HEK293T (cell line): ENCODE data around the gene UBALD2.

ENCODE experiments used
- CTCF ChIA-PET: fragments of 350-600 bp; formaldehyde crosslinking; extraction: SDS; loops from one replicate; lab custom pipeline; 2021; ENCODE audit warnings: antibody characterized with exemption, inconsistent platforms; lab: Yijun Ruan, JAX
- POLR2A ChIA-PET: fragments of 350-600 bp; formaldehyde crosslinking; extraction: SDS; loops from one replicate; lab custom pipeline; 2020; ENCODE audit warnings: antibody characterized with exemption, inconsistent platforms; lab: Yijun Ruan, JAX
- DNase-seq: peaks from one replicate; pipeline ENCODE4 v3.0.0; 2012; ENCODE audit warnings: mixed read lengths; ENCODE audit errors: extremely low spot score
- ARNT ChIP-seq: fragments of 450-650 bp; IDR thresholded peaks from 2 replicates; pipeline ENCODE4 v1.6.1; 2017; ENCODE audit warnings: mild to moderate bottlenecking
- BHLHE40 ChIP-seq: fragments of 450-650 bp; IDR thresholded peaks from 2 replicates; pipeline ENCODE4 v1.6.1; 2016; ENCODE audit warnings: mild to moderate bottlenecking, moderate library complexity, borderline replicate concordance
- CTBP1 ChIP-seq: fragments of 450-650 bp; IDR thresholded peaks from 2 replicates; pipeline ENCODE4 v1.6.1; 2016; ENCODE audit warnings: borderline replicate concordance
- ELF4 ChIP-seq: fragments of 450-650 bp; IDR thresholded peaks from 2 replicates; pipeline ENCODE4 v1.6.1; 2017; ENCODE audit warnings: antibody characterized with exemption
- FOXA1 ChIP-seq: fragments of 450-650 bp; IDR thresholded peaks from 2 replicates; pipeline ENCODE4 v1.6.1; 2016; ENCODE audit warnings: mild to moderate bottlenecking
- FOXK2 ChIP-seq: fragments of 450-650 bp; IDR thresholded peaks from 2 replicates; pipeline ENCODE4 v1.6.1; 2016; ENCODE audit warnings: mild to moderate bottlenecking
- FOXM1 ChIP-seq: fragments of 450-650 bp; IDR thresholded peaks from 2 replicates; pipeline ENCODE4 v1.6.1; 2017; ENCODE audit warnings: mild to moderate bottlenecking, borderline replicate concordance
- HDGF ChIP-seq: fragments of 450-650 bp; IDR thresholded peaks from 2 replicates; pipeline ENCODE4 v1.6.1; 2017; ENCODE audit warnings: antibody characterized with exemption, borderline replicate concordance
- L3MBTL2 ChIP-seq: fragments of 450-650 bp; conservative IDR thresholded peaks from 2 replicates; pipeline ENCODE4 v1.6.1; 2016; ENCODE audit warnings: mild to moderate bottlenecking
- LEF1 ChIP-seq: fragments of 450-650 bp; IDR thresholded peaks from 2 replicates; pipeline ENCODE4 v1.6.1; 2017; ENCODE audit warnings: mild to moderate bottlenecking, borderline replicate concordance
- NFRKB ChIP-seq: fragments of 450-650 bp; IDR thresholded peaks from 2 replicates; pipeline ENCODE4 v1.6.1; 2016; ENCODE audit warnings: mild to moderate bottlenecking, moderate library complexity
- PKNOX1 ChIP-seq: fragments of 450-650 bp; IDR thresholded peaks from 2 replicates; pipeline ENCODE4 v1.6.1; 2016
- SP1 ChIP-seq: fragments of 450-650 bp; IDR thresholded peaks from 2 replicates; pipeline ENCODE4 v1.6.1; 2017
- SUZ12 ChIP-seq: fragments of 450-650 bp; IDR thresholded peaks from 2 replicates; pipeline ENCODE4 v1.6.1; 2016; ENCODE audit warnings: mild to moderate bottlenecking
- TARDBP ChIP-seq: fragments of 450-650 bp; IDR thresholded peaks from 2 replicates; pipeline ENCODE4 v1.6.1; 2016
- ZNF384 ChIP-seq: fragments of 450-650 bp; IDR thresholded peaks from 2 replicates; pipeline ENCODE4 v1.6.1; 2016

UBALD2 gene

GRCh38 chr17:76260220-76260619, 4.9 kb upstream of the UBALD2 start:
- TF ChIP-seq NFRKB: no peak
- TF ChIP-seq FOXM1: no peak
- no peak for TF ChIP-seq SUZ12
- no peak for TF ChIP-seq LEF1
- TF ChIP-seq FOXK2: no peak
- TF ChIP-seq CTBP1: no peak
- TF ChIP-seq BHLHE40: no peak
- no peak for TF ChIP-seq FOXA1
- no peak for TF ChIP-seq ZNF384
- TF ChIP-seq SP1: no peak
- TF ChIP-seq L3MBTL2: no peak
- TF ChIP-seq ELF4: no peak
- no peak for DNase-seq
- ChIA-PET POLR2A (interaction anchor here (2.2 kb wide), 1 partner anchor 19 kb away, joined by 8 read pairs; the partner anchor contains the start of gene RNF157), CTCF (no interaction called here)

GRCh38 chr17:76260669-76261068, 4.5 kb upstream of the UBALD2 start:
- no peak for DNase-seq
- POLR2A ChIA-PET: interaction anchor here (2.2 kb wide), 1 partner anchor 20 kb away, joined by 8 read pairs; the partner anchor contains the start of gene RNF157
- TF ChIP-seq L3MBTL2 (no peak), CTBP1 (no peak), TARDBP (no peak), FOXA1 (no peak), ARNT (no peak), FOXK2 (no peak), NFRKB (no peak), SP1 (no peak), HDGF (no peak), SUZ12 (no peak), BHLHE40 (no peak), LEF1 (no peak), ZNF384 (no peak), PKNOX1 (no peak), FOXM1 (no peak), ELF4 (no peak)
- CTCF ChIA-PET: no interaction called here

GRCh38 chr17:76261421-76262215, 3.5 kb upstream of the UBALD2 start:
- CTCF ChIA-PET: interaction anchor here (0.6 to 0.7 kb wide), 2 partner anchors 136 to 235 kb away, joined by 3 read pairs; partner anchors contain the start of gene EVPL
- no peak for TF ChIP-seq SP1
- no peak for TF ChIP-seq LEF1
- POLR2A ChIA-PET: interaction anchor here (2.2 kb wide), 1 partner anchor 21 kb away, joined by 8 read pairs; the partner anchor contains the start of gene RNF157
- no peak for DNase-seq

GRCh38 chr17:76262732-76263344, 2.3 kb upstream of the UBALD2 start:
- DNase-seq: no peak
- TF ChIP-seq TARDBP (no peak), ARNT (no peak), ELF4 (no peak), NFRKB (no peak), FOXK2 (no peak), FOXA1 (no peak), HDGF (no peak), CTBP1 (no peak), SP1 (no peak), PKNOX1 (no peak), SUZ12 (no peak), BHLHE40 (no peak), L3MBTL2 (no peak), ZNF384 (no peak), FOXM1 (no peak), LEF1 (no peak)
- POLR2A ChIA-PET: interaction anchor here (1.0 to 3.0 kb wide), 3 partner anchors 16 to 139 kb away, joined by 4 to 24 read pairs (median 4); partner anchors contain the start of gene RNF157
- CTCF ChIA-PET: interaction anchor here (0.9 to 1.0 kb wide), 2 partner anchors 16 to 159 kb away, joined by 3 read pairs; partner anchors contain the start of gene EXOC7

- CTCF ChIA-PET: interaction anchor here (0.6 to 1.5 kb wide), 4 partner anchors 16 to 966 kb away, joined by 3 to 8 read pairs (median 3); no protein-coding TSS in a partner anchor
- no peak for TF ChIP-seq TARDBP
- TF ChIP-seq PKNOX1: no peak
- no peak for TF ChIP-seq HDGF
- TF ChIP-seq SUZ12: no peak
- TF ChIP-seq FOXK2: no peak
- no peak for TF ChIP-seq LEF1
- no peak for TF ChIP-seq NFRKB
- no peak for TF ChIP-seq ARNT
- no peak for TF ChIP-seq L3MBTL2
- TF ChIP-seq FOXM1: no peak
- TF ChIP-seq ELF4: no peak
- TF ChIP-seq SP1: no peak
- TF ChIP-seq FOXA1: no peak
- TF ChIP-seq ZNF384: no peak
- POLR2A ChIA-PET: interaction anchor here (1.0 to 3.0 kb wide), 6 partner anchors 9 to 22 kb away, joined by 4 to 24 read pairs (median 6); partner anchors contain the start of gene RNF157
- no peak for DNase-seq
Measured at GRCh38 chr17:76263896-76264295, 1.3 kb upstream of the UBALD2 start.
